Vagina (tissue), 2 donors: Measurements from ENCODE around the gene ESPL1. TPM values are rescaled to one million over a fixed set of nuclear protein-coding genes. Genes with fewer than 3 reads are reported as not detected.

ENCODE experiments used
- DNase-seq, 2 donors: peaks; one replicate each; pipeline ENCODE4 v3.0.0-alpha.2; 2017; ENCODE audit errors: extremely low spot score in 2 of 2
- H3K27ac ChIP-seq: fragments of 200-600 bp; sonication (generic); one replicate; pipeline ENCODE4 v1.5.1; 2019
- H3K27me3 ChIP-seq: fragments of 200-600 bp; sonication (generic); one replicate; pipeline ENCODE4 v1.5.1; 2019
- H3K36me3 ChIP-seq, 2 donors: fragments of 200-600 bp; sonication (generic); one replicate each; pipeline ENCODE4 v1.5.1; 2017 to 2019
- H3K4me1 ChIP-seq: fragments of 200-600 bp; sonication (generic); one replicate; pipeline ENCODE4 v1.5.1; 2019
- H3K4me3 ChIP-seq, 2 donors: fragments of 200-600 bp; sonication (generic); 1 replicate in 1 of 2; 2 replicates in 1 of 2; pipeline ENCODE4 v1.5.1; 2016 to 2019
- H3K9me3 ChIP-seq: fragments of 200-600 bp; sonication (generic); one replicate; pipeline ENCODE4 v1.5.1; 2019
- POLR2A ChIP-seq, 2 donors: fragments of 450-650 bp; IDR thresholded peaks; one replicate each; pipeline ENCODE4 v1.6.1; 2017; ENCODE audit warnings: antibody characterized with exemption in 2 of 2, mild to moderate bottlenecking in 2 of 2, moderate library complexity in 2 of 2
- POLR2AphosphoS5 ChIP-seq, 2 donors: sonication (generic); formaldehyde crosslinking; IDR thresholded peaks; one replicate each; pipeline ENCODE4 v1.9.0; 2017; ENCODE audit warnings: antibody characterized with exemption in 2 of 2, mild to moderate bottlenecking in 2 of 2, low read depth in 1 of 2; ENCODE audit not compliant: insufficient read depth in 1 of 2
- intact Hi-C: fragments of 100-400 bp; cut with DNase I; formaldehyde crosslinking; loops from one replicate; pipeline ENCODE4 v1.15.1; 2023
- total RNA-seq: library from RNA; depleted of rRNA; stranded (reverse); fragments of >200 nt; gene quantifications from one replicate; pipeline ENCODE4 v1.2.3, GENCODE V29; 2016
- TF ChIP-seq, protein P1 (sequence below), 3 experiments: fragments of 450-650 bp in 2 of 3; fragments of 200-600 bp in 1 of 3; sonication (generic) in 1 of 3; IDR thresholded peaks; one replicate each; pipeline ENCODE4 v1.5.1; 2017 to 2019; ENCODE audit warnings: antibody characterized with exemption in 3 of 3, mild to moderate bottlenecking in 2 of 3, moderate library complexity in 2 of 3

ESPL1 gene
- total RNA-seq, 1 donor from 2014 or later: 17.7 TPM

DNA sequence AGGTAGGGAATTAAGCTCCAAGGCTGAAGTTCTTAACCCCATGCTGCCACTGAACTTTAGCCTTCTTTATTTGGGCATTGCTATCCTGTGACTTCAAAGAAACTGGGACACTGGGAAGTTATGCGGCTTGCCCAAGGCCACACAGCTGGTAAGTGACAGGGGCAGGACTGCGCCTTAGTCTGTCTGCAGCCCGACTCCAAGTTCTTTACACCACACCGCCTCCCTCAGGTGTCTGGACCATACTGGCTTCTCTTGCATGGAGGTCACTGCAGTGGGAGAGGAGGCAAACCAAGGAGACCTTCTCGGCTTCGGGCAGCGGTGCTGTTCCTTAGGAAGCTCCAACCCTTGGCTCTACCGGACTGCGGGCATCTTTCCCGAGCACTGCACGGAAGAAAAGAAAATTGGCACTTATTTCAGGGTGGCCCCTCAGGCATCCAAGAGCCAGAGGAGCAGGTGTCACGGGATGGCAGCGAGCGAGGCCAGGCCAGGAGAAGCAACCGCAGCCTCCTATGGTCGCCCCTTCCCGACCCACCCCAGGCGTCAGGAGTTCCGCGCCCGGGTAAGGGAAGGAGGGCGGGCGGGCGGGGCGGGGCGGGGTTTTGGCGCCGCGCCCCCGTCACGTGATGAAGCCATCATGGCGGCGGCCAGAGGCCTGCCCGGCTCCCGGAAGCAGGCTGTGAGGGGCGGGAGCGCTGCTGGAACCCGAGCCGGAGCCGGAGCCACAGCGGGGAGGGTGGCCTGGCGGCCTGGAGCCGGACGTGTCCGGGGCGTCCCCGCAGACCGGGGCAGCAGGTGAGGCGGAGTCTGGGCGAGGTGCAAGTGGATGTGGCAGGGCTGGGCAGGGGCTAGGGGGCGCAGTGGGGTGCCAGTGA is 16.4 kb upstream of the ESPL1 start:
- peak overlapping the region; percentile 91 for H3K27ac ChIP-seq
- no peaks in the 10 kb centered on the region for H3K27me3 ChIP-seq
- TF ChIP-seq POLR2A (IDR thresholded peaks at IDR 0.05) (peak in 1 of 2 donors; percentile 62), POLR2AphosphoS5 (IDR thresholded peaks at IDR 0.05; ENCODE audit: insufficient read depth in 1 of 2, low read depth in 1 of 2) (peak; percentile 6 to 92)
- TF ChIP-seq, protein P1, sequence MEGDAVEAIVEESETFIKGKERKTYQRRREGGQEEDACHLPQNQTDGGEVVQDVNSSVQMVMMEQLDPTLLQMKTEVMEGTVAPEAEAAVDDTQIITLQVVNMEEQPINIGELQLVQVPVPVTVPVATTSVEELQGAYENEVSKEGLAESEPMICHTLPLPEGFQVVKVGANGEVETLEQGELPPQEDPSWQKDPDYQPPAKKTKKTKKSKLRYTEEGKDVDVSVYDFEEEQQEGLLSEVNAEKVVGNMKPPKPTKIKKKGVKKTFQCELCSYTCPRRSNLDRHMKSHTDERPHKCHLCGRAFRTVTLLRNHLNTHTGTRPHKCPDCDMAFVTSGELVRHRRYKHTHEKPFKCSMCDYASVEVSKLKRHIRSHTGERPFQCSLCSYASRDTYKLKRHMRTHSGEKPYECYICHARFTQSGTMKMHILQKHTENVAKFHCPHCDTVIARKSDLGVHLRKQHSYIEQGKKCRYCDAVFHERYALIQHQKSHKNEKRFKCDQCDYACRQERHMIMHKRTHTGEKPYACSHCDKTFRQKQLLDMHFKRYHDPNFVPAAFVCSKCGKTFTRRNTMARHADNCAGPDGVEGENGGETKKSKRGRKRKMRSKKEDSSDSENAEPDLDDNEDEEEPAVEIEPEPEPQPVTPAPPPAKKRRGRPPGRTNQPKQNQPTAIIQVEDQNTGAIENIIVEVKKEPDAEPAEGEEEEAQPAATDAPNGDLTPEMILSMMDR (IDR thresholded peaks at IDR 0.05): peak in 2 of 3 experiments; percentile 12 to 43
- peaks cover 0 to 8% of the 10 kb centered on the region in 2 donors for H3K36me3 ChIP-seq
- peaks cover 31% of the 10 kb centered on the region for H3K4me1 ChIP-seq
- H3K9me3 ChIP-seq: no peaks in the 10 kb centered on the region
- H3K4me3 ChIP-seq: peak overlapping the region; percentile 85 to 89
- intact Hi-C loops: loop anchor here (5.0 kb wide), 1 partner anchor 34 kb away; no protein-coding TSS in a partner anchor
- DNase-seq: peak in 1 of 2 donors; percentile 94

- Histone ChIP-seq H3K9me3 (no peaks in the 10 kb centered on the region), H3K4me3 (peak overlapping the region; percentile 85 to 89), H3K27ac (peak overlapping the region; percentile 91), H3K4me1 (peaks cover 31% of the 10 kb centered on the region), H3K27me3 (no peaks in the 10 kb centered on the region), H3K36me3 (peaks cover 0 to 8% of the 10 kb centered on the region in 2 donors)
- DNase-seq: peak in 1 of 2 donors; percentile 88
- TF ChIP-seq POLR2AphosphoS5 (IDR thresholded peaks at IDR 0.05; ENCODE audit: insufficient read depth in 1 of 2, low read depth in 1 of 2) (no peak), POLR2A (IDR thresholded peaks at IDR 0.05) (no peak)
- TF ChIP-seq, protein P1 (IDR thresholded peaks at IDR 0.05): no peak
- intact Hi-C loops: loop anchor here (5.0 kb wide), 1 partner anchor 35 kb away; no protein-coding TSS in a partner anchor
Measured at GRCh38 chr12:53252349-53252916, 15.7 kb upstream of the ESPL1 start.

DNA sequence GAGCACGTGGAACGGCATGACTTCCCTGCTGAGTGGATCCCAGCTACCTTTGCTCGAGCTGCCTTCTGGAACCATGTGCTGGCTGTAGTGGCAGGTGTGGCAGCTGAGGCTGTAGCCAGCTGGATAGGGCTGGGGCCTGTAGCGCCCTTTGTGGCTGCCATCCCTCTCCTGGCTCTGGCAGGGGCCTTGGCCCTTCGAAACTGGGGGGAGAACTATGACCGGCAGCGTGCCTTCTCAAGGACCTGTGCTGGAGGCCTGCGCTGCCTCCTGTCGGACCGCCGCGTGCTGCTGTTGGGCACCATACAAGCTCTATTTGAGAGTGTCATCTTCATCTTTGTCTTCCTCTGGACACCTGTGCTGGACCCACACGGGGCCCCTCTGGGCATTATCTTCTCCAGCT is 14.8 kb upstream of the ESPL1 start:
- Histone ChIP-seq H3K36me3 (peaks cover 0 to 8% of the 10 kb centered on the region in 2 donors), H3K4me1 (peaks cover 31% of the 10 kb centered on the region), H3K27me3 (no peaks in the 10 kb centered on the region), H3K4me3 (peak overlapping the region; percentile 85 to 89), H3K9me3 (no peaks in the 10 kb centered on the region), H3K27ac (peak overlapping the region; percentile 91)
- no peak for TF ChIP-seq POLR2A (IDR thresholded peaks at IDR 0.05)
- TF ChIP-seq POLR2AphosphoS5 (IDR thresholded peaks at IDR 0.05; ENCODE audit: insufficient read depth in 1 of 2, low read depth in 1 of 2): no peak
- TF ChIP-seq, protein P1 (IDR thresholded peaks at IDR 0.05): no peak
- intact Hi-C loops: loop anchor here (5.0 kb wide), 1 partner anchor 36 kb away; no protein-coding TSS in a partner anchor
- no peak for DNase-seq

GRCh38 chr12:53254816-53255545 is 13.1 kb upstream of the ESPL1 start:
- no peak for DNase-seq
- TF ChIP-seq POLR2A (IDR thresholded peaks at IDR 0.05) (no peak), POLR2AphosphoS5 (IDR thresholded peaks at IDR 0.05; ENCODE audit: insufficient read depth in 1 of 2, low read depth in 1 of 2) (no peak)
- TF ChIP-seq, protein P1 (IDR thresholded peaks at IDR 0.05): no peak
- intact Hi-C loops: loop anchor here (5.0 kb wide), 1 partner anchor 38 kb away; no protein-coding TSS in a partner anchor
- Histone ChIP-seq H3K27ac (no peak overlapping the region), H3K9me3 (no peaks in the 10 kb centered on the region), H3K4me1 (peaks cover 31% of the 10 kb centered on the region), H3K36me3 (peaks cover 0 to 8% of the 10 kb centered on the region in 2 donors), H3K4me3 (no peak overlapping the region), H3K27me3 (no peaks in the 10 kb centered on the region)
